Esophagus (tissue), 2 donors: ENCODE results near the gene MSMP. TPM values are rescaled to one million over a fixed set of nuclear protein-coding genes. Genes with fewer than 3 reads are reported as not detected.

Source experiments
- H3K27ac ChIP-seq, 2 donors: one replicate each; pipeline ENCODE4 v1.5.1; 2013; ENCODE audit warnings: low read depth in 2 of 2, mild to moderate bottlenecking in 2 of 2, inconsistent platforms in 1 of 2, low read length in 1 of 2, moderate library complexity in 1 of 2
- H3K27me3 ChIP-seq, 2 donors: one replicate each; pipeline ENCODE4 v1.6.1; 2013; ENCODE audit warnings: low read length in 2 of 2, control low read depth in 1 of 2, mild to moderate bottlenecking in 1 of 2; ENCODE audit not compliant: insufficient read depth in 2 of 2, control insufficient read depth in 1 of 2
- H3K36me3 ChIP-seq, 2 donors: one replicate each; pipeline ENCODE4 v1.6.1; 2013; ENCODE audit warnings: low read length in 1 of 2; ENCODE audit not compliant: control insufficient read depth in 2 of 2, insufficient read depth in 2 of 2
- H3K4me1 ChIP-seq, 2 donors: one replicate each; pipeline ENCODE4 v1.6.1; 2013; ENCODE audit warnings: low read length in 1 of 2; ENCODE audit not compliant: control insufficient read depth in 2 of 2, insufficient read depth in 2 of 2
- H3K4me3 ChIP-seq, 2 donors: one replicate each; pipeline ENCODE4 v1.5.1; 2013; ENCODE audit warnings: low read length in 2 of 2, mild to moderate bottlenecking in 2 of 2, low read depth in 1 of 2, moderate library complexity in 1 of 2
- H3K9me3 ChIP-seq, 2 donors: one replicate each; pipeline ENCODE4 v1.6.1; 2013; ENCODE audit warnings: mild to moderate bottlenecking in 2 of 2, low read depth in 1 of 2, low read length in 1 of 2, moderate library complexity in 1 of 2; ENCODE audit not compliant: control insufficient read depth in 2 of 2, insufficient read depth in 1 of 2
- WGBS, 2 donors: extraction: QIAGEN DNeasy Blood & Tissue Kit; methylation state at CpG; one replicate each; pipeline ENCODE4 v1.1.7; 2013; 5-methylcytosine and 5-hydroxymethylcytosine counted together
- polyA plus RNA-seq, 2 donors: library from polyadenylated mRNA; stranded (reverse); fragments of 200-250 nt; gene quantifications; one replicate each; pipeline ENCODE4 v1.2.3, GENCODE V29; 2013
- donor health status: healthy with polysubstance abuse.
- donor health status: Bipolar disorder and iron deficiency.

The MSMP gene
- polyA plus RNA-seq, 2 donors, result 0.06 TPM; not detected in 1

DNA sequence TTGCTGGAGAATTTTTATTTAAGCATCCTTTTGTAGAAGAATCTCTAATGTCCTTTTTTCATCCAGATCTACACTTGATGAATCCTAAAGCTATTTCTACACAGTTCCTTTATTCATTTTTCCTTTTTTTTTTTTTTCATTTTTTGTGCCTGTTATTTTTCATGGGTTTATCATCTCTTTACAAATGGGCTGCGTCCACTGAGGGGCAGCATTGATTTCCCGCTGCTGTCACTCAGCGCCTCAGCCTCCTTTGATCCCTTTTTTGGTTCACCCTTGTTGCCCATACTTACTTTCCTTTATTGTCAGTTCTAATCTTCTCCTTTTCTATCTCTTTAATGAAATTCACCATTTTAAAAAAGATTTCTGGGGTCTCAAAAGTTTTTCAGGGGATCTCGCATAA, 5.7 kb upstream of the MSMP start:
- Histone ChIP-seq H3K4me3 (no peak overlapping the region), H3K9me3 (no peaks in the 10 kb centered on the region), H3K27ac (no peak overlapping the region), H3K36me3 (peaks cover 0 to 2% of the 10 kb centered on the region in 2 donors), H3K27me3 (no peaks in the 10 kb centered on the region), H3K4me1 (peaks cover 0 to 11% of the 10 kb centered on the region in 2 donors)
- WGBS, 2 donors, result 94 to 95% methylated on average over 4 of the region's 4 CpGs

DNA sequence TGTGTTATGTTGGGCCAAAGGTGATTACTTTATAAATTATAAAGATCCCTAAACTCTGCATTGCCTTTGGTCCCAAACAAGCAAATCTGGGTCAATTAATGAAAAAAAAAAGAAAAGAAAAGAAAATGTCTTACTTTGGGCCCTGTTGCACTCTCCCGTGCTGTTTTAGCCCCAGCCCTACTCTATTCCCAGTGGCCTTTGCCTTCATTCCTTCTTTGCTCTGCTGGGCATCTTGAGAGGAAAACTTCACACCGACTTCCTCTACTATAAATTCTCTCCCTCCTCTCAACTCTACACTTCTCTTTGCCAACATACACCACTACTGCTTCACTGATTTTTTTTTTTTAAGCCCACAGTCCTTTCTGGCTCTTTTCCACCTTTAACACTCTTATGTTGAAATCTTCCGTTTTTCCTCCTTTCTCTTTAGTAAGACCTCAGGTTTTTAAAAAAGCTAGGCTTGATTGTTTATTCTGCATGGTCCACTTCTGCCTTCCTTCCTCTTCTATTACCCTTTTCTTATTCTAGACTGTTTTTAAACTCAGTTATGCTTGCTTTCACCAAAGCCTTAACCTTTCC, 4.5 kb upstream of the MSMP start:
- Histone ChIP-seq H3K27me3 (no peaks in the 10 kb centered on the region), H3K27ac (no peak overlapping the region), H3K4me1 (peaks cover 0 to 11% of the 10 kb centered on the region in 2 donors), H3K9me3 (no peaks in the 10 kb centered on the region), H3K36me3 (peaks cover 3 to 8% of the 10 kb centered on the region in 2 donors), H3K4me3 (no peak overlapping the region)
- 55 to 67% methylated on average over 3 of the region's 3 CpGs for WGBS, 2 donors

DNA sequence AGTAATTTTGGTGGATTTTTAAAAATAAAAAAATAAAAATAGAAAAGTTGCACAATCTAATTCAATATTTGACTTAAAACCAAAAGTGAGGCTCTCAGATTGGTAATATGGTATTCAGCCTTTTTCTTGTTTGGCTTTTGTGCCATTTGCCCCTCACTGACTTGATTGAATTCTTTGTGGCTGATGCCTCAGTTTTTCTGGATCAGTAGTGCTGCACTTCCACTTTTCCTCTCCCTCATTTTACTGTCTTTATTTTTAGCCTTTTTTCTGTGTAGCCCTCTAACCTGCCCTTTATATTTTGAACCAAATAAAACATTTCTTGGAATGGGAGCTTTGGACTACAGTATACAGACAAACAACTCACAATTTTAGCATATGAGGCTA, 3.8 kb upstream of the MSMP start:
- peaks cover 0 to 11% of the 10 kb centered on the region in 2 donors for H3K4me1 ChIP-seq
- peaks cover 6 to 14% of the 10 kb centered on the region in 2 donors for H3K36me3 ChIP-seq
- no peaks in the 10 kb centered on the region for H3K27me3 ChIP-seq
- H3K4me3 ChIP-seq, result no peak overlapping the region
- no peaks in the 10 kb centered on the region for H3K9me3 ChIP-seq
- no peak overlapping the region for H3K27ac ChIP-seq

DNA sequence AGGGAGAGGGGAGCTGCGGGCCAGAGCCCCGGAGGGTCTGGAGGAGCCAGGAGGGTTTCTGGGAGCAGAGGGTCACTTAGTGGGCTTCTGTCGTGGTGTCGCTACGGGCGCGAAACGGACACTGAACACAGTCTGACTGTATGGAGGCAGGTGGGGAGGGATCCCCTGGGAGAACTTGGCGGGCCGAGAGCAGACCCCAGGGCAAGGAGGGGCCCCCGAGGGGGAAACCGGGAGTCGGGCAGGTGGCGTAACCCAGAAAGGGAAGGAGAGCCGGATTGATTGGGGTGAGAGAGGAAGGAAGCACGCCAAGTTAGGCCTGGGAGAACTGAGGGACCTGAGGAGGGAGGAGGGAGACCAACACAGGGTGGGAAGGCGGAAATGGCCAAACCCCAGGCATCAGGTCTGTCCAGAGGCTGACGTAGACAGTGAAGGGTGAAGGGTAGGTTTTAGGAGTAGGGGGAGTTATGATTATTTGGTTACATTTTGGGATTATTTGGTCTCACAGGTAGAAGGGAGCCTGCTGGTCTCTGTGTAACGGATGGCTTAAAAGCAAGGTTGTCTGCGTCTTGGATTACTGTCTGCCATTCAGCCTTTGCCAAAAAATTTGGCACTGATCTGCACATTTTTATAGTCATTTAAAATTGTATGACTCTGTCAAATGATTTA, 3.3 kb upstream of the MSMP start:
- Histone ChIP-seq H3K27ac (peak overlapping the region; percentile 74 to 82), H3K4me3 (peak overlapping the region; percentile 43 to 51), H3K27me3 (no peaks in the 10 kb centered on the region), H3K36me3 (peaks cover 9 to 19% of the 10 kb centered on the region in 2 donors), H3K4me1 (peaks cover 0 to 11% of the 10 kb centered on the region in 2 donors), H3K9me3 (no peaks in the 10 kb centered on the region)
- WGBS, 2 donors, result 3 to 4% methylated on average over 20 of the region's 20 CpGs

DNA sequence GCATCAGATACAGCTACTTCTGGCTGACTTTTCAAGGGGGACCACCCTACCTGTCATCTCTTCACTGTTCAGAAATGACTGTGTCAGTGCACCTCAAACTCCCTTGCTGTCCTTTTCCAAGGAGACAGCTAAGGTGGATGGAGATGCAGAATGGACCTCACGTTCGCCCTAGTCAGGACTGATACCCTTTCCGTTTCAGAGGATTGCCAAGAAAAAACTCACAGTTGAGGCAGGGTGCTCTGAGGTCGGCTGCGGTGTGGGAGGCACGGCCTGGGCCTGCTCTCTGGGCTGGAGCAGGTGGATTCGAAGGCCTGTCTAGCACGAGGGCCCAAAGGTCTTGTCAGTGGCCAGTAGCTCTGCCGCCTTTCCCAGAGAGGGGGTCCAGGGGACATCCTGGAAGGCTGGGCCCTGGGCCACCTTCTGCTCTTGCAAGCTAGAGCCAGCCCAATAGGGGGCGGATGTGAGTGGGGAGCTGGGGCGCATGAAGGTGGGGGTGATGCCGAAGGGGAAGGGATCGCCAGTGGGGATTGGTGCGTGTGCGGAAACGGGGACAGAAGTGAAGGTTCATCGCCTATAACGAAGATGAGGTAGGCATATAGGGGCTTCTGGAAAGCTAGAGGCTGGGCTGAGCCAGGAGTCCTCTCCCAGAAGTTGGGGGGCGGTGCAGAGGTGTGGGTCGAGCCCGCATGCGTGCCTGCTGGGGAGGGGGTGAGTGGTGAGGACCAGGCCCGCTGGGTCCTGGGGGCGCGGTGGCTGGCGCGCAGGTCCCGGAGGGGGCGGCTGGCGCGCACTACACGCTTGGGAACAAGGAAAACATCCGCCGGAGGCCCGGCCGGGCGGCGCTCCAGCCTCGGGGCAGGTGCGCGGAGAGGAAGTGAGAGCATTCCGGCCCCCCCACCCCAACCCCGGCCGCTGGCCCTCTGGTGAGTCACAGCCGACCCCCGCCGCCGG, 2.5 kb upstream of the MSMP start:
- Histone ChIP-seq H3K36me3 (peaks cover 9 to 24% of the 10 kb centered on the region in 2 donors), H3K27ac (peak overlapping the region; percentile 74 to 82), H3K9me3 (no peaks in the 10 kb centered on the region), H3K4me3 (peak overlapping the region; percentile 43 to 51), H3K4me1 (peaks cover 0 to 11% of the 10 kb centered on the region in 2 donors), H3K27me3 (no peaks in the 10 kb centered on the region)
- 12 to 14% methylated on average over 43 to 48 of the region's 48 CpGs for WGBS, 2 donors

DNA sequence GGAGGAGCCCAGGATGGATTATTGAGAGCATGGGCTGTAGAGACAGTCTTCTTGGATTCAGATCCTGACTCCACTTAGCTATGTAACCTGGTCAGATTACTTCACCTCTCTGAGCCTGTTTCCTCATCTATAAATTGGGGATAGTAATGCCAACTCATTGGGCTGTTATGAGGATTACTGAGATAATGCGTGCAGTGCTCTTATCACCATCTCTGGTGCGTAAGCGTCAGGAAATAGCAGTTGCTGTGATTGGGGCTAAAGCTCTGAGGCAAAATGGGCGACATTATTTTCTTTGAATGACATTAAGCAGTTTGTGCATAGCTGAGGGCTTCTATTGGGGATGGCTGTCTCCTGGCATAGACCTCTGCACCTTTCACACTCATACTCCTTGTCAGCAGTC, 995 bp upstream of the MSMP start:
- H3K27ac ChIP-seq, result no peak overlapping the region
- no peaks in the 10 kb centered on the region for H3K27me3 ChIP-seq
- H3K9me3 ChIP-seq, result no peaks in the 10 kb centered on the region
- WGBS, 2 donors, result 94 to 95% methylated on average over 4 of the region's 4 CpGs
- H3K4me1 ChIP-seq, result peaks cover 0 to 12% of the 10 kb centered on the region in 2 donors
- no peak overlapping the region for H3K4me3 ChIP-seq
- H3K36me3 ChIP-seq, result peaks cover 12 to 31% of the 10 kb centered on the region in 2 donors

DNA sequence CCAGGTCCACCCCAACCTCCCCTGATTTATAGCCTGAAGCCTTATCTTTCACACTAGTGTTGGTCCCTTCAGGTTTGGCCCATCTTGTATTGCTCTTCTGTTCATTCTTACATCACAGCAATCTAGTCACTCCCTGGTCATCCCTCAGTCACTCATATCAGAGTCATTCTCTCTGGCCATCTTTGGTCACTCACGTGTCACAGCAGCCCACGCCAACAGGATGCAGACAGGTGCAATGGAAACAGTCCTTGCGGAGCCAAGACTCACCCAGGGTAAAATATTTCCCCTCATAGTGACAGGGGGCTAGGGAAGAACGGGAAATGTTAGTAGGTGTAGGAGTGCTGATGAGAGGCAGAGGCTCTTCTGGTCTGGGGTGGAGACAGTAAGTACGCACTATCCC, 610 bp downstream of the MSMP start:
- Histone ChIP-seq H3K4me3 (no peak overlapping the region), H3K9me3 (no peaks in the 10 kb centered on the region), H3K36me3 (peaks cover 12 to 31% of the 10 kb centered on the region in 2 donors), H3K4me1 (peaks cover 0 to 13% of the 10 kb centered on the region in 2 donors), H3K27me3 (no peaks in the 10 kb centered on the region), H3K27ac (no peak overlapping the region)
- 91% methylated on average over 5 of the region's 5 CpGs for WGBS, 2 donors

DNA sequence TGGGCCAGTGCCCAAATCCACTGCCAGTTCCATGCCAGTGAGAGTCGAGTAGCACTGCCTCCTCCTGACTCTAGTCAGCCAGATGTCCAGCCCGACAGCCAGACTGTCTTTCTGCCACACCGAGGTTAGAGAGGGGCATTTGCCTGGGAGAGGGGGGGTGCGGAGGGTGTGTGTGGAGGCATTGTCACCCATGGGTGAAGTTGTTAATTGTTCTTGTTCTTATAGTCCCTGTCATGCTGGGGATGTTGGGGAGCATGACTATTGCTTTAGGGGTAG, 3.9 kb downstream of the MSMP start:
- Histone ChIP-seq H3K36me3 (peaks cover 12 to 31% of the 10 kb centered on the region in 2 donors), H3K4me1 (peaks cover 2 to 5% of the 10 kb centered on the region in 2 donors), H3K27me3 (no peaks in the 10 kb centered on the region), H3K9me3 (no peaks in the 10 kb centered on the region), H3K4me3 (peak overlapping the region in 1 of 2 donors; percentile 81), H3K27ac (peak overlapping the region in 1 of 2 donors; percentile 86)
- WGBS, 2 donors, result 56 to 57% methylated on average over 4 of the region's 4 CpGs

DNA sequence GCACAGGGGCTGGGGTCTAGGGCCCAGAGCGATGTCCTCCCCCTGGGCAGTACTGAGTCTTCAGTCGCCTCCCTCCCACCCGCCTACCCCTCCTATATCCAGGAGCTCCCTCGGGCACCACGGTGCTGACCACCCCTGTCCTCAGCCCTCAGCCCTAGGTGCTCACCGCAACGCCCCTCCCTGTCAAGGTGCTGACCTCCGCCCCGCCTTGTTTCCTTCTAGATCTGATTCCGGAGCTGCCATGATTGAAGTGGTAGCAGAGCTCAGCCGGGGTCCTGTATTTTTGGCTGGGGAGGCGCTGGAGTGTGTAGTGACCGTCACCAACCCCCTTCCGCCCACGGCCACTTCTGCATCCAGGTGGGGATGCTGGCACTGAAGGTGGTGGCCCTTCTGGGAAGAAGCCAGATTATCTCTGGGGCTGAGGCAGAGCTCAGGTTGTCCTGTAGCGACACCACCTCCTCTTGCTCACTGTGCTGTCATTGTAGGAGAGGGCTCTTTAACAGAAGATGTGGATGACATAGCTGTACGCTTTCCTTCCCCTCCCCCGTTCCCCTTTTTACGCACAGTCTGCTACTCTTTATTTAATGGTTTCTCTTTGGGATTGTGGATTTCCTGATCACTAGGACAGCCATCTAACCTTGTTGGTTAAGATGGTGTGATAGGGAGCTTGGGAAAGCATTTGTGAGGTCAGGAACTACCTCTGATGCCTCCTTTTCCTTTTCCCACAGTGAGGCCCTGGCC, 4.4 kb downstream of the MSMP start:
- Histone ChIP-seq H3K27me3 (no peaks in the 10 kb centered on the region), H3K4me3 (peak overlapping the region; percentile 81 to 96), H3K4me1 (peaks cover 2 to 5% of the 10 kb centered on the region in 2 donors), H3K36me3 (peaks cover 12 to 32% of the 10 kb centered on the region in 2 donors), H3K9me3 (no peaks in the 10 kb centered on the region), H3K27ac (peak overlapping the region; percentile 86 to 93)
- WGBS, 2 donors, result 3 to 4% methylated on average over 17 to 19 of the region's 19 CpGs
